GM12878 (cell line): ENCODE results near the gene SETDB1. TPM values are rescaled to one million over a fixed set of nuclear protein-coding genes. Genes with fewer than 3 reads are reported as not detected.

ENCODE experiments used
- ATAC-seq: fragments of 200-7000 bp; cut with Tn5 transposase; 3 replicates; pipeline ENCODE4 v1.9.1; 2020; ENCODE audit warnings: mild to moderate bottlenecking, moderate library complexity
- BruUV-seq: library from RNA; stranded (reverse); fragments of 400-500 nt; replicated peaks from 2 replicates; lab custom pipeline; 2021; lab: Mats Ljungman, UMichigan
- CTCF ChIA-PET: fragments of 300-600 bp; sonication (Branson Sonifier 250); formaldehyde crosslinking; extraction: SDS; loops from one replicate; lab custom pipeline; 2021; ENCODE audit warnings: inconsistent platforms; lab: Yijun Ruan, JAX
- POLR2A ChIA-PET: fragments of 350-600 bp; formaldehyde crosslinking; extraction: SDS; loops from one replicate; lab custom pipeline; 2021; ENCODE audit warnings: inconsistent platforms; lab: Charles Lee
- RAD21 ChIA-PET: fragments of 300-600 bp; sonication (Branson Sonifier 250); formaldehyde crosslinking; loops from one replicate; lab custom pipeline; 2023; ENCODE audit warnings: antibody characterized with exemption; ENCODE audit not compliant: unreplicated experiment; lab: Charles Lee
- SMC1A ChIA-PET: fragments of 300-600 bp; sonication (Branson Sonifier 250); formaldehyde crosslinking; loops from one replicate; lab custom pipeline; 2023; ENCODE audit not compliant: unreplicated experiment, uncharacterized antibody; lab: Charles Lee
- DNase-seq: peaks from one replicate; pipeline ENCODE4 v3.0.0-alpha.2; 2011; ENCODE audit warnings: low read depth, low spot score
- FAIRE-seq: peaks from 3 replicates; lab custom pipeline; 2011; peaks lifted over from hg19 to GRCh38; lab: Jason Lieb, UNC
- H2AFZ ChIP-seq: 2 replicates; pipeline ENCODE4 v1.6.0; 2011; ENCODE audit warnings: low read depth, low read length, control low read depth; ENCODE audit not compliant: control insufficient read depth
- H3K27ac ChIP-seq: 2 replicates; pipeline ENCODE4 v1.5.1; 2011; ENCODE audit warnings: control low read depth; ENCODE audit not compliant: control insufficient read depth, insufficient read depth
- H3K27me3 ChIP-seq, 2 experiments: replicated peaks in 1 of 2; 2 replicates each; pipeline versions ENCODE4 v1.6.0 to v1.6.1; 2011; ENCODE audit warnings: low read length in 1 of 2; ENCODE audit not compliant: control insufficient read depth in 2 of 2, insufficient read depth in 2 of 2
- H3K36me3 ChIP-seq, 2 experiments: 2 replicates each; pipeline ENCODE4 v1.5.1; 2011; ENCODE audit warnings: low read length in 1 of 2; ENCODE audit not compliant: control insufficient read depth in 2 of 2, insufficient read depth in 2 of 2
- H3K4me1 ChIP-seq: 2 replicates; pipeline ENCODE4 v1.6.1; 2011; ENCODE audit warnings: mild to moderate bottlenecking, low read length, moderate library complexity, mixed read lengths; ENCODE audit not compliant: control insufficient read depth, insufficient read depth
- H3K4me2 ChIP-seq: 2 replicates; pipeline ENCODE4 v1.6.0; 2011; ENCODE audit warnings: control low read depth; ENCODE audit not compliant: control insufficient read depth, insufficient read depth
- H3K4me3 ChIP-seq: fragments of 200-600 bp; sonication (generic); 2 replicates; pipeline ENCODE4 v1.5.1; 2016
- H3K79me2 ChIP-seq: 2 replicates; pipeline ENCODE4 v1.6.0; 2011; ENCODE audit warnings: low read length; ENCODE audit not compliant: control insufficient read depth, insufficient read depth
- H3K9ac ChIP-seq: 2 replicates; pipeline ENCODE4 v1.8.0; 2011; ENCODE audit warnings: low read length, control low read depth, mixed read lengths; ENCODE audit not compliant: control insufficient read depth, insufficient read depth
- H3K9me3 ChIP-seq: replicated peaks from 3 replicates; pipeline ENCODE4 v1.5.1; 2011; ENCODE audit warnings: mild to moderate bottlenecking, low read length; ENCODE audit not compliant: control insufficient read depth, insufficient read depth
- H4K20me1 ChIP-seq: 2 replicates; pipeline ENCODE4 v1.6.0; 2011; ENCODE audit not compliant: control insufficient read depth, insufficient read depth
- CREM ChIP-seq: IDR thresholded peaks from 2 replicates; pipeline ENCODE4 v1.6.1; 2014; ENCODE audit warnings: antibody characterized with exemption, low read depth
- IKZF1 ChIP-seq: fragments of 450-650 bp; conservative IDR thresholded peaks from 2 replicates; pipeline ENCODE4 v1.6.1; 2017; ENCODE audit warnings: antibody characterized with exemption, mild to moderate bottlenecking
- MTA2 ChIP-seq: fragments of 450-650 bp; IDR thresholded peaks from 2 replicates; pipeline ENCODE4 v1.6.1; 2016; ENCODE audit warnings: low read depth, mild to moderate bottlenecking, moderate library complexity
- MXI1 ChIP-seq: fragments of 150-350 bp; IDR thresholded peaks from 2 replicates; pipeline ENCODE4 v1.6.1; 2011; ENCODE audit warnings: low read depth, mild to moderate bottlenecking, inconsistent platforms, low read length, improper control_type of control experiment
- NFYA ChIP-seq: IDR thresholded peaks from 2 replicates; pipeline ENCODE4 v1.6.1; 2011; ENCODE audit warnings: low read depth, mild to moderate bottlenecking, low read length, improper control_type of control experiment, borderline replicate concordance
- POLR2A ChIP-seq: IDR thresholded peaks from 2 replicates; pipeline ENCODE4 v1.6.1; 2011; ENCODE audit warnings: low read depth, mild to moderate bottlenecking, low read length
- RBBP5 ChIP-seq: fragments of 200-600 bp; sonication (generic); conservative IDR thresholded peaks from 2 replicates; pipeline ENCODE4 v1.6.1; 2016
- RFX5 ChIP-seq: IDR thresholded peaks from 2 replicates; pipeline ENCODE4 v1.6.1; 2011; ENCODE audit warnings: low read depth, low read length, improper control_type of control experiment
- SPI1 ChIP-seq: IDR thresholded peaks from 2 replicates; pipeline ENCODE4 v1.6.1; 2011; ENCODE audit warnings: low read depth, mild to moderate bottlenecking, low read length, moderate library complexity, borderline replicate concordance; ENCODE audit not compliant: insufficient read depth
- SRF ChIP-seq, 2 experiments: IDR thresholded peaks; 2 replicates each; pipeline ENCODE4 v1.6.1; 2011; ENCODE audit warnings: low read depth in 2 of 2, low read length in 2 of 2, mild to moderate bottlenecking in 1 of 2, moderate library complexity in 1 of 2
- YY1 ChIP-seq: IDR thresholded peaks from 2 replicates; pipeline ENCODE4 v1.6.1; 2011; ENCODE audit warnings: low read depth, mild to moderate bottlenecking, low read length
- WGBS: methylation state at CpG from one replicate; pipeline ENCODE4 v1.1.6; 2016; ENCODE audit warnings: low lambda C conversion rate; ENCODE audit not compliant: insufficient replicate concordance, insufficient coverage; ENCODE audit errors: missing lambda C conversion rate; 5-methylcytosine and 5-hydroxymethylcytosine counted together
- in situ Hi-C: fragments of 300-500 bp; cut with MboI; formaldehyde crosslinking; loops from 9 replicates; pipeline ENCODE4 v1.14.3; 2018; ENCODE audit warnings: mixed read lengths
- intact Hi-C: fragments of 100-400 bp; cut with micrococcal nuclease; formaldehyde crosslinking; loops from one replicate; pipeline ENCODE4 v1.14.2; 2022; ENCODE audit not compliant: unreplicated experiment
- polyA plus RNA-seq, 11 experiments: library from polyadenylated mRNA; depleted of rRNA in 4 of 11; unstranded in 6 of 11; stranded (reverse) in 5 of 11; fragments of >200 nt; fragmentation: Nextera tagmentation in 4 of 11; fragmentation: Illumina TruSeq in 1 of 11; extraction: Ambion mirVana in 4 of 11; extraction: Trizol in 1 of 11; gene quantifications; 1 replicate in 1 of 11; 2 replicates in 10 of 11; pipeline versions ENCODE4 v1.2.1 to v1.2.3, GENCODE V29; 2011 to 2016; ENCODE audit warnings: inconsistent platforms in 2 of 11, missing spikeins in 2 of 11, low read depth in 1 of 11
- total RNA-seq, 4 experiments: library from RNA; depleted of rRNA in 3 of 4; stranded (reverse); fragments of >200 nt in 3 of 4; fragmentation: Illumina TruSeq in 1 of 4; extraction: Trizol in 1 of 4; gene quantifications; 2 replicates each; pipeline versions ENCODE4 v1.2.1 to v1.2.3, GENCODE V29; 2013 to 2021
- TF ChIP-seq, protein P1 (sequence below): fragments of 450-650 bp; IDR thresholded peaks from 2 replicates; pipeline ENCODE4 v1.6.1; 2017; ENCODE audit warnings: low read depth, mild to moderate bottlenecking, moderate library complexity
- TF ChIP-seq, protein P2 (sequence below): fragments of 450-650 bp; IDR thresholded peaks from 2 replicates; pipeline ENCODE4 v1.6.1; 2017; ENCODE audit warnings: mild to moderate bottlenecking, low read depth, inconsistent platforms; ENCODE audit not compliant: poor library complexity, severe bottlenecking
- TF ChIP-seq, protein P3 (sequence below): IDR thresholded peaks from 2 replicates; pipeline ENCODE4 v1.6.1; 2012; ENCODE audit warnings: low read depth, low read length, improper control_type of control experiment
- TF ChIP-seq, protein P4 (sequence below): fragments of 150-350 bp; IDR thresholded peaks from 2 replicates; pipeline ENCODE4 v1.6.1; 2014; ENCODE audit warnings: mild to moderate bottlenecking, low read depth, low read length
- TF ChIP-seq, protein P5 (sequence below): IDR thresholded peaks from 2 replicates; pipeline ENCODE4 v1.6.1; 2011; ENCODE audit warnings: mild to moderate bottlenecking, low read depth, low read length, moderate library complexity; ENCODE audit not compliant: insufficient replicate concordance

The SETDB1 gene
- total and polyA plus RNA-seq, 10 of the 15 experiments (the other 5 are each of a cell fraction or from before 2014, with no cell fraction given), result 14.3 to 56.7 (median 35.7) TPM

DNA sequence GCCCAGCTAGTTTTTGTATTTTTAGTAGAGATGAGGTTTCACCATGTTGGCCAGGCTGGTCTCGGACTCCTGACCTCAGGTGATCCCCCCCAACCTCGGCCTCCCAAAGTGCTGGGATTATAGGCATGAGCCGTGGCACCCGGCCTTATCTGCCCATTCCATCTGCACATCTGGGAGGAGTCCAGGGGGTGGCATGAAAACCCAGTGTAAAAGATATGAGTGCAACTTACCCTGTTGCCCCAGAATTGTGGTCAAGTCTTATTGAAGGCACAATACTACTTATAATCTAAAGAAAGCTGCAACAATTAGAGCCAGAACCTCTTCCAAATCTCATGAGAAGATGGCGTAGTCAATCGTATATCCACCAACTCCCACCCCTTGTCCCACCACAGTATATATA, 20.9 kb upstream of the SETDB1 start (continued):
- TF ChIP-seq, protein P1, sequence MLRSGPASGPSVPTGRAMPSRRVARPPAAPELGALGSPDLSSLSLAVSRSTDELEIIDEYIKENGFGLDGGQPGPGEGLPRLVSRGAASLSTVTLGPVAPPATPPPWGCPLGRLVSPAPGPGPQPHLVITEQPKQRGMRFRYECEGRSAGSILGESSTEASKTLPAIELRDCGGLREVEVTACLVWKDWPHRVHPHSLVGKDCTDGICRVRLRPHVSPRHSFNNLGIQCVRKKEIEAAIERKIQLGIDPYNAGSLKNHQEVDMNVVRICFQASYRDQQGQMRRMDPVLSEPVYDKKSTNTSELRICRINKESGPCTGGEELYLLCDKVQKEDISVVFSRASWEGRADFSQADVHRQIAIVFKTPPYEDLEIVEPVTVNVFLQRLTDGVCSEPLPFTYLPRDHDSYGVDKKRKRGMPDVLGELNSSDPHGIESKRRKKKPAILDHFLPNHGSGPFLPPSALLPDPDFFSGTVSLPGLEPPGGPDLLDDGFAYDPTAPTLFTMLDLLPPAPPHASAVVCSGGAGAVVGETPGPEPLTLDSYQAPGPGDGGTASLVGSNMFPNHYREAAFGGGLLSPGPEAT, result no peak
- TF ChIP-seq NFYA (no peak), MTA2 (no peak), SRF (IDR thresholded peaks at IDR 0.05; ENCODE audit: low read depth in 2 of 2, low read length in 2 of 2) (no peak), RBBP5 (no peak), IKZF1 (no peak)
- TF ChIP-seq, protein P2, sequence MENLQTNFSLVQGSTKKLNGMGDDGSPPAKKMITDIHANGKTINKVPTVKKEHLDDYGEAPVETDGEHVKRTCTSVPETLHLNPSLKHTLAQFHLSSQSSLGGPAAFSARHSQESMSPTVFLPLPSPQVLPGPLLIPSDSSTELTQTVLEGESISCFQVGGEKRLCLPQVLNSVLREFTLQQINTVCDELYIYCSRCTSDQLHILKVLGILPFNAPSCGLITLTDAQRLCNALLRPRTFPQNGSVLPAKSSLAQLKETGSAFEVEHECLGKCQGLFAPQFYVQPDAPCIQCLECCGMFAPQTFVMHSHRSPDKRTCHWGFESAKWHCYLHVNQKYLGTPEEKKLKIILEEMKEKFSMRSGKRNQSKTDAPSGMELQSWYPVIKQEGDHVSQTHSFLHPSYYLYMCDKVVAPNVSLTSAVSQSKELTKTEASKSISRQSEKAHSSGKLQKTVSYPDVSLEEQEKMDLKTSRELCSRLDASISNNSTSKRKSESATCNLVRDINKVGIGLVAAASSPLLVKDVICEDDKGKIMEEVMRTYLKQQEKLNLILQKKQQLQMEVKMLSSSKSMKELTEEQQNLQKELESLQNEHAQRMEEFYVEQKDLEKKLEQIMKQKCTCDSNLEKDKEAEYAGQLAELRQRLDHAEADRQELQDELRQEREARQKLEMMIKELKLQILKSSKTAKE, result no peak
- TF ChIP-seq, protein P3, sequence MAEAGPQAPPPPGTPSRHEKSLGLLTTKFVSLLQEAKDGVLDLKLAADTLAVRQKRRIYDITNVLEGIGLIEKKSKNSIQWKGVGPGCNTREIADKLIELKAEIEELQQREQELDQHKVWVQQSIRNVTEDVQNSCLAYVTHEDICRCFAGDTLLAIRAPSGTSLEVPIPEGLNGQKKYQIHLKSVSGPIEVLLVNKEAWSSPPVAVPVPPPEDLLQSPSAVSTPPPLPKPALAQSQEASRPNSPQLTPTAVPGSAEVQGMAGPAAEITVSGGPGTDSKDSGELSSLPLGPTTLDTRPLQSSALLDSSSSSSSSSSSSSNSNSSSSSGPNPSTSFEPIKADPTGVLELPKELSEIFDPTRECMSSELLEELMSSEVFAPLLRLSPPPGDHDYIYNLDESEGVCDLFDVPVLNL, result no peak

DNA sequence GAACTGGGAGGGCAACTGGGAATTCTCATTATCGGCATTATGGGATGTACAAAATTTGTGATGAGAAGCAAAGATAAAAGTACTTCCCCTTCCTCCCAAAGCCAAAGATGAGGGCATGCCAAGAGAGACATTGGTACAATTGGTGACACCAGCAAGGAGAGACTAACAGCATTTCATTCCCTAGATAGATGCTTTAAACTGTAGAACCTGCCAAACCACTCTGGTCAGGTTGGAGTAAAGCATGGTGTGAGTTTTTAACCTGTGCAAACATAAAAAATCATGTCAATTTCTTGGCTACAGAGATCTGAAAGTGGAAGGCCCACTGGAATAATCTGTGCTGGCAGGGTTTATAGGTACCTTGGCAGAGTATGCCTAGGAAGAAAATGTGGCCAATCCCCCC, 19.8 kb upstream of the SETDB1 start:
- H3K36me3 ChIP-seq, result no peaks in the 10 kb centered on the region
- intact Hi-C loops, result no loop called here
- ChIA-PET RAD21 (no interaction called here), CTCF (no interaction called here), SMC1A (interaction anchor here (1.0 kb wide), 1 partner anchor 19 kb away, joined by 3 read pairs; the partner anchor contains the start of gene CTXND2), POLR2A (no interaction called here)
- no peak overlapping the region for H3K9ac ChIP-seq
- H3K4me1 ChIP-seq, result no peaks in the 10 kb centered on the region
- no peaks in the 10 kb centered on the region for H4K20me1 ChIP-seq
- peaks cover 2% of the 10 kb centered on the region; the same call in 2 of the 3 replicates for H3K9me3 ChIP-seq
- no peak overlapping the region for H3K27ac ChIP-seq
- no peaks in the 10 kb centered on the region for H3K27me3 ChIP-seq
- no peak overlapping the region for H3K4me3 ChIP-seq
- H3K79me2 ChIP-seq, result no peaks in the 10 kb centered on the region
- H2AFZ ChIP-seq, result no peak overlapping the region
- in situ Hi-C loops, result no loop called here
- ATAC-seq, result no peak
- FAIRE-seq, result no peak
- H3K4me2 ChIP-seq, result no peak overlapping the region
- 67% methylated on average over 1 of the region's 1 CpG for WGBS
- no peak for DNase-seq
- BruUV-seq, result no TSS peak
- TF ChIP-seq POLR2A (no peak), CREM (no peak), SPI1 (no peak), RFX5 (no peak), MXI1 (no peak), YY1 (no peak), SRF (IDR thresholded peaks at IDR 0.05; ENCODE audit: low read depth in 2 of 2, low read length in 2 of 2) (no peak)
- TF ChIP-seq, protein P4, sequence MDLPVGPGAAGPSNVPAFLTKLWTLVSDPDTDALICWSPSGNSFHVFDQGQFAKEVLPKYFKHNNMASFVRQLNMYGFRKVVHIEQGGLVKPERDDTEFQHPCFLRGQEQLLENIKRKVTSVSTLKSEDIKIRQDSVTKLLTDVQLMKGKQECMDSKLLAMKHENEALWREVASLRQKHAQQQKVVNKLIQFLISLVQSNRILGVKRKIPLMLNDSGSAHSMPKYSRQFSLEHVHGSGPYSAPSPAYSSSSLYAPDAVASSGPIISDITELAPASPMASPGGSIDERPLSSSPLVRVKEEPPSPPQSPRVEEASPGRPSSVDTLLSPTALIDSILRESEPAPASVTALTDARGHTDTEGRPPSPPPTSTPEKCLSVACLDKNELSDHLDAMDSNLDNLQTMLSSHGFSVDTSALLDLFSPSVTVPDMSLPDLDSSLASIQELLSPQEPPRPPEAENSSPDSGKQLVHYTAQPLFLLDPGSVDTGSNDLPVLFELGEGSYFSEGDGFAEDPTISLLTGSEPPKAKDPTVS, result no peak
- TF ChIP-seq, protein P5, sequence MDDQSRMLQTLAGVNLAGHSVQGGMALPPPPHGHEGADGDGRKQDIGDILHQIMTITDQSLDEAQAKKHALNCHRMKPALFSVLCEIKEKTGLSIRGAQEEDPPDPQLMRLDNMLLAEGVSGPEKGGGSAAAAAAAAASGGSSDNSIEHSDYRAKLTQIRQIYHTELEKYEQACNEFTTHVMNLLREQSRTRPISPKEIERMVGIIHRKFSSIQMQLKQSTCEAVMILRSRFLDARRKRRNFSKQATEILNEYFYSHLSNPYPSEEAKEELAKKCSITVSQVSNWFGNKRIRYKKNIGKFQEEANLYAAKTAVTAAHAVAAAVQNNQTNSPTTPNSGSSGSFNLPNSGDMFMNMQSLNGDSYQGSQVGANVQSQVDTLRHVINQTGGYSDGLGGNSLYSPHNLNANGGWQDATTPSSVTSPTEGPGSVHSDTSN, result no peak
